Fibroblast of skin of left quadriceps (primary cell): ENCODE results near the gene PIEZO2.

ENCODE experiments used
- DNase-seq, 2 experiments: peaks; one replicate each; pipeline ENCODE4 v3.0.0-alpha.2; 2013; ENCODE audit warnings: low read depth in 2 of 2

PIEZO2 gene

GRCh38 chr18:10745219-10745618 is 404.1 kb downstream of the PIEZO2 start:
- DNase-seq: no peak

GRCh38 chr18:10743766-10744165 is 405.6 kb downstream of the PIEZO2 start:
- DNase-seq: no peak

- DNase-seq: peak; percentile 34 to 45
Measured at GRCh38 chr18:10739152-10739551, 410.2 kb downstream of the PIEZO2 start.

- no peak for DNase-seq
Measured at GRCh38 chr18:10736984-10737383, 412.4 kb downstream of the PIEZO2 start.

GRCh38 chr18:10732990-10733389 is 416.4 kb downstream of the PIEZO2 start:
- no peak for DNase-seq

GRCh38 chr18:10727477-10727876 is 421.9 kb downstream of the PIEZO2 start:
- DNase-seq: no peak

- no peak for DNase-seq
Measured at GRCh38 chr18:10726198-10727068, 422.9 kb downstream of the PIEZO2 start.

GRCh38 chr18:10724666-10725065 is 424.7 kb downstream of the PIEZO2 start:
- DNase-seq: no peak

- no peak for DNase-seq
Measured at GRCh38 chr18:10723496-10723895, 425.9 kb downstream of the PIEZO2 start.

- no peak for DNase-seq
Measured at GRCh38 chr18:10718809-10719208, 430.6 kb downstream of the PIEZO2 start.

- DNase-seq: peak in 1 of 2 experiments; percentile 11
Measured at GRCh38 chr18:10715791-10716190, 433.6 kb downstream of the PIEZO2 start.

- DNase-seq: no peak
Measured at GRCh38 chr18:10713409-10713808, 436.0 kb downstream of the PIEZO2 start.

GRCh38 chr18:10707294-10707693 is 442.1 kb downstream of the PIEZO2 start:
- no peak for DNase-seq

GRCh38 chr18:10705786-10706185 is 443.6 kb downstream of the PIEZO2 start:
- DNase-seq: no peak

GRCh38 chr18:10705291-10705690 is 444.1 kb downstream of the PIEZO2 start:
- DNase-seq: no peak

- DNase-seq: no peak
Measured at GRCh38 chr18:10702206-10702605, 447.2 kb downstream of the PIEZO2 start.

GRCh38 chr18:10690366-10690765 is 459.0 kb downstream of the PIEZO2 start:
- DNase-seq: no peak

- no peak for DNase-seq
Measured at GRCh38 chr18:10690035-10690329, 459.4 kb downstream of the PIEZO2 start.

- peak; percentile 91 to 94 for DNase-seq
Measured at GRCh38 chr18:10689236-10690034, 459.9 kb downstream of the PIEZO2 start.

GRCh38 chr18:10688766-10689165 is 460.6 kb downstream of the PIEZO2 start:
- DNase-seq: no peak

- DNase-seq: no peak
Measured at GRCh38 chr18:10687161-10687925, 462.0 kb downstream of the PIEZO2 start.

GRCh38 chr18:10686308-10686707 is 463.1 kb downstream of the PIEZO2 start:
- no peak for DNase-seq
